Neutrophil (primary cell): ENCODE measurements around the gene STEAP1B.

Experiments
- H3K27ac ChIP-seq: fragments of 200-600 bp; sonication (generic); 2 replicates; pipeline ENCODE4 v1.5.1; 2016; ENCODE audit warnings: mild to moderate bottlenecking, moderate library complexity
- H3K27me3 ChIP-seq: fragments of 200-600 bp; sonication (generic); 2 replicates; pipeline ENCODE4 v1.6.0; 2016; ENCODE audit warnings: mild to moderate bottlenecking
- H3K36me3 ChIP-seq: fragments of 200-600 bp; sonication (generic); 2 replicates; pipeline ENCODE4 v1.5.1; 2017
- H3K4me1 ChIP-seq, 2 experiments: fragments of 200-600 bp in 1 of 2; sonication (generic) in 1 of 2; 1 replicate in 1 of 2; 2 replicates in 1 of 2; pipeline versions ENCODE4 v1.5.1 to v1.6.1; 2013 to 2016; ENCODE audit warnings: low read depth in 1 of 2, low read length in 1 of 2, mild to moderate bottlenecking in 1 of 2, moderate library complexity in 1 of 2; ENCODE audit not compliant: control insufficient read depth in 1 of 2, insufficient read depth in 1 of 2
- H3K4me3 ChIP-seq, 2 experiments: fragments of 200-600 bp in 1 of 2; sonication (generic) in 1 of 2; 1 replicate in 1 of 2; 2 replicates in 1 of 2; pipeline ENCODE4 v1.5.1; 2013 to 2016; ENCODE audit warnings: low read depth in 1 of 2, low read length in 1 of 2, mild to moderate bottlenecking in 1 of 2, moderate library complexity in 1 of 2
- H3K9me3 ChIP-seq: fragments of 200-600 bp; sonication (generic); 2 replicates; pipeline ENCODE4 v1.5.1; 2016
- CTCF ChIP-seq: fragments of 200-600 bp; sonication (generic); IDR thresholded peaks from 2 replicates; pipeline ENCODE4 v1.5.1; 2016; ENCODE audit warnings: antibody characterized with exemption

Gene STEAP1B

GRCh38 chr7:22422831-22423615 lies 77.0 kb downstream of the STEAP1B start:
- Histone ChIP-seq H3K27ac (no peak overlapping the region), H3K4me1 (no peaks in the 10 kb centered on the region), H3K36me3 (no peaks in the 10 kb centered on the region), H3K9me3 (no peaks in the 10 kb centered on the region), H3K27me3 (no peaks in the 10 kb centered on the region), H3K4me3 (no peak overlapping the region)
- TF ChIP-seq CTCF = no peak

- H3K4me3 ChIP-seq = no peak overlapping the region
- no peaks in the 10 kb centered on the region for H3K27me3 ChIP-seq
Measured at GRCh38 chr7:22420973-22421635, 78.9 kb downstream of the STEAP1B start.

GRCh38 chr7:22420008-22420407 lies 80.0 kb downstream of the STEAP1B start:
- Histone ChIP-seq H3K4me3 (no peak overlapping the region), H3K27ac (no peak overlapping the region), H3K4me1 (no peaks in the 10 kb centered on the region), H3K9me3 (no peaks in the 10 kb centered on the region), H3K27me3 (no peaks in the 10 kb centered on the region), H3K36me3 (no peaks in the 10 kb centered on the region)
- no peak for TF ChIP-seq CTCF

More at GRCh38 chr7:22420973-22421635, 78.9 kb downstream of the STEAP1B start:
- Histone ChIP-seq H3K9me3 (no peaks in the 10 kb centered on the region), H3K27ac (no peak overlapping the region), H3K36me3 (no peaks in the 10 kb centered on the region), H3K4me1 (no peaks in the 10 kb centered on the region)
- TF ChIP-seq CTCF = no peak

GRCh38 chr7:22419488-22419887 lies 80.5 kb downstream of the STEAP1B start:
- Histone ChIP-seq H3K9me3 (no peaks in the 10 kb centered on the region), H3K36me3 (no peaks in the 10 kb centered on the region), H3K27ac (no peak overlapping the region), H3K27me3 (no peaks in the 10 kb centered on the region), H3K4me1 (no peaks in the 10 kb centered on the region), H3K4me3 (no peak overlapping the region)
- no peak for TF ChIP-seq CTCF

- H3K36me3 ChIP-seq = no peaks in the 10 kb centered on the region
- H3K4me1 ChIP-seq = no peaks in the 10 kb centered on the region
- no peaks in the 10 kb centered on the region for H3K27me3 ChIP-seq
- no peak overlapping the region for H3K27ac ChIP-seq
- H3K4me3 ChIP-seq = no peak overlapping the region
- no peak for TF ChIP-seq CTCF
- no peaks in the 10 kb centered on the region for H3K9me3 ChIP-seq
Measured at GRCh38 chr7:22418251-22419046, 81.5 kb downstream of the STEAP1B start.
